SJCRH30 (cell line): ENCODE measurements around the gene NCAPH2. TPM values are rescaled to one million over a fixed set of nuclear protein-coding genes. Genes with fewer than 3 reads are reported as not detected.
"Not testable (repeated sequence)": the region's sequence is repeated elsewhere in the genome, so short reads cannot be mapped to it uniquely, and the experiment has no call there.

Experiments
- DNase-seq, 2 experiments: peaks; one replicate each; pipeline ENCODE4 v3.0.0-alpha.2; 2015 to 2020
- H3K27ac ChIP-seq: fragments of 250-450 bp; sonication (Bioruptor Pico); 2 replicates; pipeline ENCODE4 v1.5.1; 2020; ENCODE audit warnings: mild to moderate bottlenecking, moderate library complexity
- H3K27me3 ChIP-seq: fragments of 250-450 bp; sonication (Bioruptor Pico); 2 replicates; pipeline ENCODE4 v1.5.1; 2020; ENCODE audit warnings: mild to moderate bottlenecking, moderate library complexity
- H3K36me3 ChIP-seq: fragments of 250-450 bp; sonication (Bioruptor Pico); 2 replicates; pipeline ENCODE4 v1.5.1; 2020; ENCODE audit warnings: mild to moderate bottlenecking, moderate library complexity
- H3K4me1 ChIP-seq: fragments of 250-450 bp; sonication (Bioruptor Pico); 2 replicates; pipeline ENCODE4 v1.5.1; 2020; ENCODE audit warnings: mild to moderate bottlenecking, moderate library complexity
- H3K4me3 ChIP-seq: fragments of 250-450 bp; sonication (Bioruptor Pico); 2 replicates; pipeline ENCODE4 v1.5.1; 2020; ENCODE audit warnings: mild to moderate bottlenecking, moderate library complexity
- H3K9me3 ChIP-seq: fragments of 250-450 bp; sonication (Bioruptor Pico); replicated peaks from 2 replicates; pipeline ENCODE4 v1.5.1; 2020; ENCODE audit warnings: mild to moderate bottlenecking, moderate library complexity
- total RNA-seq: library from RNA; depleted of rRNA; stranded (reverse); fragments of >200 nt; shearing (Covaris generic); gene quantifications from 2 replicates; pipeline ENCODE4 v1.2.3, GENCODE V29; 2014

Gene NCAPH2
- total RNA-seq, 1 experiment from 2014 or later = 94.2 TPM

DNA sequence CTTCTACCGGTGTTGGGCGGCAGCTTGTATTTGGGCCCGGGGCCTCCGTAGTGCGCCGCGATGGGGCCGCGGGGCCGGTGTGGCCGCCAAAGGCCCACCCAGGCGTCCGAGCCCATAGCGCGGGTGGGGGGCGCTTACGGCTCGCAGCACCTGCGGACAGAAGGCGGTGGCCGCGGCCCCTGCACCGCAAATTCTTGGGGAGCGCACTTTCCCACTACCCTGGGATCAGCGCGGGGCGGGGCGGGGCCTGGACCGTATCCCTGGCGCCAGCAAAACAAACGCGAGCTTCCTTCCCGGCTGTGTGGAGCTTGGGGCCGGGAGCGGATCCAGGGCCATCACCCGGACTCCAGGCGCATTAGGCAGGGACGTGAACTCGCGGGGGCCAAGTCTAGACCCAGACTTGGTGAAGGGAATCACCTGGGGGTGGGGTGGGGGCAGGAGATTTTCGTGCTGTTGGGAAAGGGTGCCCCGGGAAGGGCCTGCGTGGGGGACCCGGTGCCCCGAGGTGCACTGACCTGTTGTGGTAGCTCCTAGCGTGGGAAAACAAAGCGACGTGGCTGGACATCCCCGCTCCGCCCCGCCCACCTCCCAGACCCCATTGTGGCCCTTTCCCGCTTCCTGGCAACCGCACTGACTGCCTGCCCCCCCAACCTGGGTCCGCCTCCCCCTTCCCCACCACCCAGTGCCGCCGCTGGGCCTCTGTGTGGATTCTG, 24.1 kb downstream of the NCAPH2 start:
- peaks cover 2% of the 10 kb centered on the region; the same call in 1 of the 2 replicates for H3K4me1 ChIP-seq
- peaks cover 12% of the 10 kb centered on the region; the same call in 1 of the 2 replicates for H3K27me3 ChIP-seq
- no peak overlapping the region for H3K27ac ChIP-seq
- H3K9me3 ChIP-seq = no peaks in the 10 kb centered on the region; the same call in 1 of the 2 replicates
- no peak for DNase-seq
- H3K36me3 ChIP-seq = no peaks in the 10 kb centered on the region
- H3K4me3 ChIP-seq = no peak overlapping the region

DNA sequence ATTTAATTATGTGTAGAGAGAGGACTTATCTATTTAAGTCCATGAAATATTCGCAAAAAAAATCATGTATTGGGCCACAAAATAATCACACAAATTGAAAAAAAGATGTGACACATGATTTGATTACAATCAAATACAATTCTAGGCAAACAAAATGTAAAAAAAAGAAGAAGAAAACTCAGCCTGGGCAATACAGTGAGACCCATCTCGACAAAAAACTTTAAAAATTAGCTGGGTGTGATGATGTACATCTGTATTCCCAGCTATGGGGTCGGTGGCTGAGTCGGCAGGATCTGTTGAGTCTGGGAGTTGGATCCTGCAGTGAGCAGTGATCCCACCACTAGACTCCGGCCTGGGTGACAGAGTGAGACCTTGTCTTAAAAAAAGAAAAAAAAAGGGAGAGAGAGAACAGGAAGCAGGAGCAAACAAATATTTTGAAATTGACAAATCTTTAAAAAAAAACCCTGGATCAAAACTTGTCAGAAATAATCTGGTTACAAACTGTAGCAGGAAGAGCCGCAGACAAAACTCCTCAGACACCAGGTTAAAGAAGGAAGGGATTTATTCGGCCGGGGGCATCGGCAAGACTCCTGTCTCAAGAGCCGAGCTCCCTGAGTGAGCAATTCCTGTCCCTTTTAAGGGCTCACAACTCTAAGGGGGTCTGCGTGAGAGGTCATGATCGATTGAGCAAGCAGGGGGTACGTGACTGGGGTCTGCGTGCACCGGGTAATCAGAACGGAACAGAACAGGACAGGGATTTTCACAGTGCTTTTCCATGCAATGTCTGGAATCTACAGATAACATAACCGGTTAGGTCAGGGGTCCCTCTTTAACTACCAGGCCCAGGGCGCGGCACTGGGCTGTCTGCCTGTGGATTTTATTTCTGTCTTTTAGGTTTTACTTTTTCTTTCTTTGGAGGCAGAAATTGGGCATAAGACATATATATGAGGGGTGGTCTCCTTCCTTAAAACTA, 25.1 kb downstream of the NCAPH2 start:
- no peak overlapping the region for H3K4me3 ChIP-seq
- no peak for DNase-seq
- peaks cover 2% of the 10 kb centered on the region; the same call in 1 of the 2 replicates for H3K4me1 ChIP-seq
- H3K27ac ChIP-seq = no peak overlapping the region
- H3K36me3 ChIP-seq = no peaks in the 10 kb centered on the region
- peaks cover 16% of the 10 kb centered on the region; the same call in 1 of the 2 replicates for H3K27me3 ChIP-seq
- no peaks in the 10 kb centered on the region; the same call in 1 of the 2 replicates for H3K9me3 ChIP-seq

DNA sequence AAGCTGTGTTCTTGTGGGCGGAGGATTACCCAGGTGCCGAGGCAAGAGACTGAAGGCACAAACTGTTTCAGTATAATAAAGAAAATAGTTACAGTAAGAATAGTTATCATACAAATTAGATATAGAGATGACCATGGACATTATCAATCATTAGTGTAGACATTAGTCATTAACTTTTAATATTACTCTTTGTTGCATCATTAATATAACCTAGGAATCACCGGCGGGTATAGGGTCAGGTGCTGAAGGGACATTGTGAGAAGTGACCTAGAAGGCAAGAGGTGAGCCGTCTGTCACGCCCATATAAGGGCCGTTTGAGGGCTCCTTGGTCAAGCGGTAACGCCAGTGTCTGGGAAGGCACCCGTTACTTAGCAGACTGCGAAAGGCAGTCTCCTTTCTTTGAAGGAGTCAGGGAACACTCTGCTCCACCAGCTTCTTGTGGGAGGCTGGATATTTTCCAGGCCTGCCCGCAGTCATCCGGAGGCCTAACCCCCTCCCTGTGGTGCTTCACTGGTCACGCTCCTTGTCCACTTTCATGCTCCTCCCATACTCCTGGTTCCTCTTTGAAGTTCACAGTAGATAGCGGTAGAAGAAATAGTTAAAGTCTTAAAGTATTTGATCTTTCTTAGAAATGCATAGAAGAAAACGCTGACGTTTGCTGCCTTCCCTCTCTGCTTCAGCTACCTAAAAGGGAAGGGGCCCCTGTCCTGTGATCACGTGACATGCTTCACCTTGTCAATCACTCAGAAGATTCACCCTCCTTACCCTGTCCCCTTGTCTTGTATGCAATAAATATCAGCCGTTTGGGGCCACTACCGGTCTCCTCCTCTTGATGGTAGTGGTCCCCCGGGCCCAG, 26.1 kb downstream of the NCAPH2 start:
- H3K9me3 ChIP-seq, H3K36me3 ChIP-seq, H3K27ac ChIP-seq, H3K4me3 ChIP-seq, H3K4me1 ChIP-seq: not testable (repeated sequence)
- peaks cover 16% of the 10 kb centered on the region; the same call in 1 of the 2 replicates for H3K27me3 ChIP-seq
- peak in 1 of 2 experiments; percentile 39 for DNase-seq

DNA sequence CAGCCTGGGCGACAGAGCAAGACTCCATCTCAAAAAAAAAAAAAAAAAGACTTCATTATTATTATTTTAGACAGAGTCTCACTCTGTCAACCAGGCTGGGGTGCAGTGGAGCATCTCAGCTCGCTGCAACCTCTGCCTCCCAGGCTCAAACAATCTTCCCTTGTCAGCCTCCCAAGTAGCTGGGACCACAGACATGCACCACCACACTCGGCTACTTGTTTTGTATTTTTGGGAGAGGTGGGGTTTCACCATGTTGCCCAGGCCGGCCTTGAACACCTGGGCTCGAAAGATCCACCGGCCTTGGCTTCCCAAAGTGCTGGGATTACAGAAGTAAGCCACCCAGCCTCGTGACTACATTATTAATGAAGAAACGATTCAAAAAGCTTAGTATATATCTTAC, 27.1 kb downstream of the NCAPH2 start:
- peaks cover 16% of the 10 kb centered on the region; the same call in 1 of the 2 replicates for H3K27me3 ChIP-seq
- H3K9me3 ChIP-seq = no peaks in the 10 kb centered on the region; the same call in 1 of the 2 replicates
- no peak overlapping the region for H3K4me3 ChIP-seq
- peaks cover 2% of the 10 kb centered on the region; the same call in 1 of the 2 replicates for H3K4me1 ChIP-seq
- H3K36me3 ChIP-seq = no peaks in the 10 kb centered on the region
- DNase-seq = no peak
- no peak overlapping the region for H3K27ac ChIP-seq

DNA sequence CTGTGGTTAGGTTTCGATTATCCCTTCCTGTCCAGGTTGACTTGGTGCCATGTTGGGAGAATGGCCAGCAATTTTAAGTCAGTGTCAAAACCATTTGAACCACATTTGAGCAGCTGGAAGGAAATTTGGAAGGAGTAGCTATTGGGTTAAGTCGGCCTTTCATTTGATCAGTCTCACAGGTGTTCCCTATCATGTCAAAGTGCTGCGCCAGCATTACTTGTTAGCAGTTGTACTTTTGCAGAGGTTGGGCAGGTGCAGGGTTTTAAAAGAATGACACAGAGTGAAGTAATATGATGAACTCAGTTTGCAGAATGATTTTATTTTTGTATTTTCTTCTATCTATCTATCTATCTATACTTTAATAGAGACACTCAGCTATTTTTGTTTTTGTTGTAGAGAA, 28.2 kb downstream of the NCAPH2 start:
- Histone ChIP-seq H3K4me1 (peaks cover 2% of the 10 kb centered on the region; the same call in 1 of the 2 replicates), H3K9me3 (no peaks in the 10 kb centered on the region; the same call in 1 of the 2 replicates), H3K27me3 (peaks cover 16% of the 10 kb centered on the region; the same call in 1 of the 2 replicates), H3K4me3 (no peak overlapping the region), H3K36me3 (no peaks in the 10 kb centered on the region), H3K27ac (no peak overlapping the region)
- DNase-seq = no peak

DNA sequence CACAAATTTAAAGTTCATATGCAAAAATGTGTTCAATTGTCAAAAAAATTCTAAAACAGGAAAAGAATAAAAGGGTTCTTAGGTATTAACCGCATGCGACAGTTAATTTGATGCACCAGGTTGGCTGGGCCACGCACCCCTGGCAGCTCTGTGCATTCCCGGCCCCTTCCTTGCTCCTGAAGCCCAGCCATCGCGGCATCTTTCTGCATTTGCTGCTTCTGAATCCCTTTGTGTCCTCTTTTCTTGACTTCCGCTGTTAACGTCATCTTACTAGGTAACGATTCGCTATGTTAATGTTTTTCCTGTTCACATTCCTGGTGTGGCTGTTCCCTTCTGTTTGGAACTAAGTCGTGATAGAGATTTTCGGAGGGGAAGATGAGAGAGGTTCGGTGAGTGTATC, 29.7 kb downstream of the NCAPH2 start:
- H3K4me1 ChIP-seq = peaks cover 2% of the 10 kb centered on the region; the same call in 1 of the 2 replicates
- DNase-seq = no peak
- H3K9me3 ChIP-seq = no peaks in the 10 kb centered on the region; the same call in 1 of the 2 replicates
- H3K36me3 ChIP-seq = no peaks in the 10 kb centered on the region
- H3K27me3 ChIP-seq = peaks cover 13% of the 10 kb centered on the region; the same call in 1 of the 2 replicates
- no peak overlapping the region for H3K27ac ChIP-seq
- no peak overlapping the region for H3K4me3 ChIP-seq

DNA sequence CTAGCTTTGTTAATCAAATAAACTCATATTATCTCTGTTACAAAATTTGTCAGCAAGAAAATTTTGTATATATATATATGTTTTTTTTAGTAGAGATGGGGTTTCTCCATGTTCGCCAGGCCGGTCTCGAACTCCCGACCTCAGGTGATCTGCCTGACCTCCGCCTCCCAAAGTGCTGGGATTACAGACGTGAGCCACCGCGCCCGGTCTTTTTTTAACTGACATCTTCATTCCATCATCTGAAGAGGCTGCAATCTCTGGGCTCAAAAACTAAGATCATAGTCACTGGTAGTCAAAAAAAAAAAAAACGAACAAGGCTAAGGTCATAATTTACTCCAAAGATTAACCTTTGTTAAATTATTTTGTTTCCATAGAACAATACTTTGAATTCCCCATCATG, 32.4 kb downstream of the NCAPH2 start:
- no peaks in the 10 kb centered on the region; the same call in 1 of the 2 replicates for H3K9me3 ChIP-seq
- no peaks in the 10 kb centered on the region for H3K4me1 ChIP-seq
- no peaks in the 10 kb centered on the region for H3K36me3 ChIP-seq
- DNase-seq = no peak
- no peak overlapping the region for H3K27ac ChIP-seq
- no peak overlapping the region for H3K4me3 ChIP-seq
- H3K27me3 ChIP-seq = peaks cover 11% of the 10 kb centered on the region; the same call in 1 of the 2 replicates

DNA sequence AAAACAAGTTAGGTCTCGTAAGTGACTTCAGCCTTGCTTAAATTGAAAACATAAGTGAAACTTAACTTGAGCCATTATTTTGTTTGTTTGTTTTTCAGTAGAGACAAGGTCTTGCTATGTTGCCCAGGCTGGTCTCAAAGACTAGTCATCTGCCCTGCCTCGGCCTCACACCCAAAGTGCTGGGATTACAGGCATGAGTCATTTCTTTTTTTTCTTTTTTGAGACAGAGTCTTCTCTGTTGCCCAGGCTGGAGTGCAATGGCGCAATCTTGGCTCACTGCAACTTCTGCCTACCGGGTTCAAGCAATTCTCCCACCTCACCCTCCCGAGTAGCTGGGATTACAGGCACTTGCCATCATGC, 33.6 kb downstream of the NCAPH2 start:
- H3K27me3 ChIP-seq = peaks cover 11% of the 10 kb centered on the region; the same call in 1 of the 2 replicates
- H3K9me3 ChIP-seq, DNase-seq, H3K27ac ChIP-seq, H3K4me1 ChIP-seq, H3K36me3 ChIP-seq, H3K4me3 ChIP-seq: not testable (repeated sequence)

DNA sequence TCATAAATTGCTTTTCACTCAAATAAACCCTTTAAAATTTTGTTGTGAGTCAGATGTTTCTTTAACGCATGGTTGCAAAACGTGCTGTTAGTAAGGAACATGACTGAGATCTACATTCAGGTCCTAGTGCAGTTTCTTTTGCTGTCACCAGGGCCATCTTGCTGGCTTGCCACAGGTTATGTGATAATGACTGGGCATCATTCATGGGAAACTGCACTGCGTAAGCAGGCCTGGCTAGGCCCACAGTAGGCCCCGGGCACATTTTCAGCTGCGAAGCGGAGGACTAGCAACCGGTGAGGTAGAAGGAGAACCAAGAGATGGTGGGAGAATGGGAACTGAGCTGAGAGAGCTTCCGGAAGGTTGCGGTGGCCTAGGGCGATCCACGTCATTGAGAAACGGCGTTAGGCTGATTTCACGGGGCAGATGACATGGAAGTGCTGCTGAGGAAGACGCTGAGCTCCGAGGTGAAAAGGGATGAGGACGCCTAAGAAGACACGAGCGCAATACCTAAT, 34.4 kb downstream of the NCAPH2 start:
- Histone ChIP-seq H3K36me3 (no peaks in the 10 kb centered on the region), H3K9me3 (no peaks in the 10 kb centered on the region), H3K4me1 (no peaks in the 10 kb centered on the region), H3K4me3 (no peak overlapping the region), H3K27ac (no peak overlapping the region), H3K27me3 (peaks cover 4% of the 10 kb centered on the region; the same call in 1 of the 2 replicates)
- DNase-seq = no peak

DNA sequence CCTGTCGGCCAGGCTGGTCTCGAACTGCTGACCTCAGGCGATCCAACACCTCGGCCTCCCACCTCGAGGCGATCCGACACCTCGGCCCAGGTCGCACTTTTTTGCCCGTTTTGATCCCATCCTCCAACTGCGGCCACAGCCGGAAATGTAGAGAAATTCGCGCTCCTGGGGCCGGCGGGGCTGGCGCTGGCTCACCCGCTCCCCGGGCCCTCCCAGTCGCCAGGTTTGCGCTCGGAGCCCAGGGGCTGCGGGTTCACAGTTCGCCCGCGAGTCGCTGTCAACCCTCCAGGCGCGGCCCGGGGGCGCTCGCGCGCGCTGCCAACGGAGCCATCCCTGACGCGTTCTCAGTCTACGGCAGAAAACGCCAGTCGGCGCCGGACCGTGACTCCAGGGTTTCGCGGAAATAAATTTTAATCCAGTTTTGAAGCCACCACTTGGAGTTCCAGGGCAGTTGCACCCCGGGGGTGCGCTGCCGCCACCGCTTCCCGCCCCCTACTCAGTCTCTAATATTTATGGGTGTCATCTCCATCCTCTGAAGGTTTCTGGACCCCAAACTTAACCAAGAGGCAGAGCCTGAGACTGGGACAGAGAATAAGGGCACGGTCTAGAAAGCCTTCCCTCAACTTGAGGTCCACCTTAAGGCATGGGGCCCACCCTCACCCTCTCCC, 36.2 kb downstream of the NCAPH2 start:
- Histone ChIP-seq H3K36me3 (no peaks in the 10 kb centered on the region), H3K27me3 (0 out of 2 replicates have a peak, but pooled peaks cover 4% of the 10 kb centered on the region), H3K27ac (no peak overlapping the region), H3K9me3 (no peaks in the 10 kb centered on the region), H3K4me3 (no peak overlapping the region), H3K4me1 (no peaks in the 10 kb centered on the region)
- no peak for DNase-seq

DNA sequence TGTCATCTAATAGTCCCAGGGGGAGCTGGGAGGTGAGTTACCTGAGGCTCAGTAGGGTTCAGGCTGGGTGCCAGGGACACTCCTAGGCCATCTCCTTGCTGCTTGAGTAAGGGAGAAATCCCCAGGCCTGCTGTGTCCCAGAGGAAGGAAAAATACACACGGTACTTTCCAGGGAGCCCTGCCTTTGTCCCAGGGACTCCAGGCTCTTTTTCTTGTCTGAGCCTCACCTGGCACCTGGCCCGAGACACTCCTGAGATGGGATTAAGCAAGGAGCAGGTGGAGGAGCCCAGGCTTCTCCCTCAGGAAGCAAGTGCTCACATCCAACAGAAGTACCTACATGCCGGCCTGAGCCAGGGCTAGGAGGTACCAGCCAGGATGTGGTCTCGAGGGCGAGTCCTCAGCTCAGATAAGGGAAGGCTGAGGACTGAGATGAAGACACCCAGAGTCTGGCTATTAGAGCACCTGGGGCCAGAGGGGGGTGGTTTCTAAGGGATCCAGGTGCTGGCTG, 36.8 kb downstream of the NCAPH2 start:
- H3K36me3 ChIP-seq = no peaks in the 10 kb centered on the region
- H3K27ac ChIP-seq = no peak overlapping the region
- H3K4me1 ChIP-seq = no peaks in the 10 kb centered on the region
- DNase-seq = no peak
- H3K4me3 ChIP-seq = no peak overlapping the region
- 0 out of 2 replicates have a peak, but pooled peaks cover 4% of the 10 kb centered on the region for H3K27me3 ChIP-seq
- H3K9me3 ChIP-seq = no peaks in the 10 kb centered on the region

DNA sequence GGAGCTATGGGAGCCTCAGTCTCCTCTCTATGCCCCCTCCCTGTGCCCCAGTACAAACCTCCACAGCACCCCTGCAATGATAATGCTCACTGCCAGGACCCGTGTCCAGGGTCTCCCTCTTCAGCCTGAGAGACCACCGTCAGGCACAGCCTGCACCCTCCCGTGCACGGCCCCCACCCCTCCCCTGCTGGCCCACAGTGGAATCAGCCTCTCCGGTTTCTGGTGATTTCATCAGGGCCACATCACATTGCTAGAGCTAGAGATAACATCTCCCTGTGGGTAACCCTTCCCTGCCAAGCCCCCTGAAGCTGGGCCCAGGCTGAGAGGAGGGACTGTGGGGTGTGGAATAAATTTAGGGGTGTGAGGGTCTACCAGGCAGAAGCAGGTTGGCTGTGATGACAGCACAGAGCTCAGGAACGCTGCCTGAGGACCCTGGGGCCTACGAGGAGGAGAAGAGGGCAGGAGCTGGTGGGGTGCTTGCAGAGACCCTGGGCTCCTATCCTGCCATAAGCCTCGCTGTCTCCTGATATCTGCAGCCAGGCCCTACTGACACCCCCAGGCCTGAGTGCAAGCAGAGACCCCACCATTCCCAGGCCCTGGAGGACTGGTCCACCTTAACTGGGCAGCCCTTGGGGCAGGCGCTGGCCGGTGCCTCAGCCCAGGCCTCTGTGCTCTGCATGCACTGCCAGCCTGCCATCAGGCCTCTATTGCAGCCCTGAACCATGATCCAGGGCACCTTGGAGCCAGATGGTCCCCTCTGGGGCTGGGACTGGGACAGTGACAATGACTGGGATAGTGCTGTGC, 37.7 kb downstream of the NCAPH2 start, which contains the start of gene KLHDC7B:
KLHDC7B (plus strand) TSS at position 378 of the 804 bp plus-strand sequence; CDS start at position 723, 345 bp downstream.
- Histone ChIP-seq H3K36me3 (no peaks in the 10 kb centered on the region), H3K27me3 (0 out of 2 replicates have a peak, but pooled peaks cover 4% of the 10 kb centered on the region), H3K4me1 (no peaks in the 10 kb centered on the region), H3K9me3 (no peaks in the 10 kb centered on the region), H3K27ac (no peak within 1 kb of the TSS), H3K4me3 (no peak within 1 kb of the TSS)
- no peak for DNase-seq
